Body of pancreas (tissue), 4 donors: ENCODE measurements around the gene ZBTB47.

ENCODE experiments used
- POLR2A ChIP-seq, 3 donors: fragments of 450-650 bp; IDR thresholded peaks; one replicate each; pipeline ENCODE4 v1.6.1; 2016; ENCODE audit warnings: antibody characterized with exemption in 3 of 3, mild to moderate bottlenecking in 2 of 3
- TF ChIP-seq, protein P1 (sequence below), 7 experiments: fragments of 450-650 bp in 4 of 7; fragments of 200-600 bp in 3 of 7; sonication (generic) in 3 of 7; IDR thresholded peaks; one replicate each; pipeline ENCODE4 v1.5.1; 2016 to 2019; ENCODE audit warnings: antibody characterized with exemption in 7 of 7

DNA sequence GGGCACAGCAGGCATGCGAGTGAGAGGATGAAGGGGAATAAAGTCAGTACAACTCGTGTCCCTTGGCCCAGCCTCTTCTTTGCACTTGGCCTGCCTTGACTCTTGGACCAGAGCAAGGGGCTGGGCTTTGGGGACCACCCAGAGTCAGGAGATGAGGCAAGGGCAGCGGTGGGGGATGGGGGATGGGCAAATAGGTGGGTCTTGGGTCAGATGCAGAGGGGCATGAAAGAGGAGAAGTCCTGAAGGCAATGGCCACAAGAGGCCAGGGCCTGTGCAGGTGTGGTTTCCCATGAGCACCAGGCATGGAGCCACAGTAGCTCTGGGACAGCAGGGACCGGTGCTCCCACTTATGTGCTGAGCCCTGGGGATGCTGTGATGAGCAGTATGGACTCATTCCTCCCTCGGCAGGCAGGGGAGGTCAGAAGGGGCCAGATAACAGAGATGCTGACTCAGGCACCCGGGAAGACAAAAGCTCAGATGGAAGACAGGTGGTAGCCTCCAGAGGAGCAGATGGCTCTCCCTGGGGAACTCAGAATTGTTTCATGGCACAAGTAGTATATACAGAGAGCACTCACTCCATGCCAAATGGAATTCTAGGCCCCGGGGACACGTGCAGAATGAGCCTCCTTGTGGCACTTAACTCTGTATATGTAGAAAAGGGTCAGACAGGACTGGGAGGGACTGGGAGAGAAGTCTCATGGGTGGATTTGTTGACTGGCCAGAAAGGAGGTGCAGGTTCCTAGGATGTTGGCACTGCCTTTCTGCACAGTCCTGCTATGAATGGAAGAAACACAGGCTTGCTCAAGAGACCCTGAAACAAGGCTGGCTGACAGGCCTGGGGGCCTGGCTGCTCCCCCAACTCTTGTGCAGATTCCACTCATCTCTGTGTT, 14.3 kb downstream of the ZBTB47 start:
- TF ChIP-seq, protein P1, sequence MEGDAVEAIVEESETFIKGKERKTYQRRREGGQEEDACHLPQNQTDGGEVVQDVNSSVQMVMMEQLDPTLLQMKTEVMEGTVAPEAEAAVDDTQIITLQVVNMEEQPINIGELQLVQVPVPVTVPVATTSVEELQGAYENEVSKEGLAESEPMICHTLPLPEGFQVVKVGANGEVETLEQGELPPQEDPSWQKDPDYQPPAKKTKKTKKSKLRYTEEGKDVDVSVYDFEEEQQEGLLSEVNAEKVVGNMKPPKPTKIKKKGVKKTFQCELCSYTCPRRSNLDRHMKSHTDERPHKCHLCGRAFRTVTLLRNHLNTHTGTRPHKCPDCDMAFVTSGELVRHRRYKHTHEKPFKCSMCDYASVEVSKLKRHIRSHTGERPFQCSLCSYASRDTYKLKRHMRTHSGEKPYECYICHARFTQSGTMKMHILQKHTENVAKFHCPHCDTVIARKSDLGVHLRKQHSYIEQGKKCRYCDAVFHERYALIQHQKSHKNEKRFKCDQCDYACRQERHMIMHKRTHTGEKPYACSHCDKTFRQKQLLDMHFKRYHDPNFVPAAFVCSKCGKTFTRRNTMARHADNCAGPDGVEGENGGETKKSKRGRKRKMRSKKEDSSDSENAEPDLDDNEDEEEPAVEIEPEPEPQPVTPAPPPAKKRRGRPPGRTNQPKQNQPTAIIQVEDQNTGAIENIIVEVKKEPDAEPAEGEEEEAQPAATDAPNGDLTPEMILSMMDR (IDR thresholded peaks at IDR 0.05), result no peak
- TF ChIP-seq POLR2A (IDR thresholded peaks at IDR 0.05), result no peak
